Measurements from ENCODE around the gene NLRP1.

The NLRP1 gene

DNA sequence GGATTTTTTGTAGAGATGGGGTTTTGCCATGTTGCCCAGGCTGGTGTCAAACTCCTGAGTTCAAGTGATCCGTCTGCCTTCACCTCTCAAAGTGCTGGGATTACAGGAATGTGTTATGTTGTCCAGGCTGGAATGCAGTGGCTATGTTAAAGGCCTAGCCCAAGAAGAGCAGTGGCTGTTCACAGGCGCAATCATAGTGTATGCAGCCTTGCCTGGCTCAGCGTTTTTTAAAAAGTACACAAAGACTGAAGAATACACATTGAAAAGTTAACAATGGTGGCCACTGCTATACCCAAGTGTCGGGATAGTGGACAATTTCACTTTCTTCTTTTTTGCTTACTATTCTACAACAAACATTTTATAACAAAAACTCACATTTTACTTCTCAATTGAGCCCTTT is 105.3 kb downstream of the NLRP1 start:
- DNase-seq (ENCODE audit: low read depth in 2 of 2) = no peak

DNA sequence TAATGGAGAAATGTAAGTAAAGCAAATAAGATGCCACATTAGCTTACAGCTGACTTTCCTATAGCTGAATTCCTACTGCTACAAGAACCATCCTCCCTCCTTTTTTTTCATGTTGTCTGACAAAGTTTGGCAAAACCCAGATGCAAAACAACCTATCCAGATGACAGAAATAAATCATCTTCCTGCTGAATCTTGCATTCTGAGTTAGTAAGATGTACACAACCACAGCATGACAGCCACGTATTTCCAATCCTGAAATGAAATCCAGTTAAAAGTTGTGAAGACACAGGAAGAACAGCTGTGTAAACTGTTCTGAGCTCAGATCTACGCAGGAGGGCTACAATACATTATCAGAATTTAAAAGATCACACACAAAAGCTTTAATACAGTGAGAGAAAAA is 110.4 kb downstream of the NLRP1 start:
- DNase-seq (ENCODE audit: low read depth in 2 of 2) = no peak

DNA sequence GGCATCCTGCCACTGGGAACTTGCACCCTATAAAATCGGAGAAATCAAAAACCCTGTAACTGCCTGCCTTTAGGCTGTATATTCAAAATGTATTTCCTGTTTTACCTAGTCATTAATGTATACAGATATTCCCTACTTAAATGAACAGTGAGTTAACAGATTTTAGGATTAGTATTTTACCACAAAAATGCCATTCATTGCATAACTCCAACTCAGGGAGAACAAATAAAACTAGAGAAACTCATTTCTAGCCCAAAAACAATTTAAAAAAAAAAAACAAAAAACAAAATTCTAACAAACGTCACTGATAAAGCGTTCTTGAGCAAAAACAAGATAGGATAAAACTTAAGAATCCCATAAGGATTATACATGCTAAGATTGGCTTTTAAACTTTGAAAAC is 111.8 kb downstream of the NLRP1 start:
- DNase-seq (ENCODE audit: low read depth in 2 of 2) = no peak

DNA sequence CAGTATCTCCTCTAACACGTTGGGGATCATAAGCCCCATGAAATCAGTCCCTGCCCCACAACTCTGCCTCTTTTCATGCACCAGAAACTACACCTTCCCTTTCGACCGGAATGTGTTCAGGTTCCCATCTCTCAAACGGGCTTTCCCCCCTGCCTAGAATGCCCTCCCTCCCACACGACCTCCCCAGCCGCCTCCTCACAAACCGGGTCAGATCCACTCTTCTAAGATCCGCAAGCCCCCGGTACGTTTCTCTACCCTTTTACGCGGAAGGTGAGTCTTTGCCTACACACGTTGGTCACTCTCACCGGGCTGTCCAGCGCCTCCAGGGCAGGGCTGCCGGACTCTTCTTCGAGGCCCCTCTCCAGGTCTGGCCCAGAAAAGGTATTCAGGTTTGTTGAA is 116.2 kb downstream of the NLRP1 start:
- DNase-seq (ENCODE audit: low read depth in 2 of 2) = no peak

DNA sequence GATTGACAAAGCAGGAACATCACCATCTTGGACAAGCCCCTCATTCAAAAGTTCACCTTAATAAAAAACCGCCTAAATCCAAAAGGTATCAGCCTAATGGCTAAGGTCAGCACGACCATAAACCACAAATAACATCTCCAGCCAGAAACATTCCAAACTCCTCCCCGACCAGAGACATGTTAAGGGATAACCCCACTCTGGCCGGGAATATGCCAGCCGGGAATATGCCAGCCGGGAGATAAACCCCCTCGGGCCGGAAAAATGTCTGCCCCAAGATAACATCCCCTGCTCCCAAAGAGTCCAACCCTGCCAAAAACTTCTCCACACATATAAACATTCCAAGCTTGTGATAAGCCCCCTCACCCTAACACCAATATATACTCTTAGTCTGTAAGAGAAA is 116.9 kb downstream of the NLRP1 start:
- no peak for DNase-seq (ENCODE audit: low read depth in 2 of 2)

DNA sequence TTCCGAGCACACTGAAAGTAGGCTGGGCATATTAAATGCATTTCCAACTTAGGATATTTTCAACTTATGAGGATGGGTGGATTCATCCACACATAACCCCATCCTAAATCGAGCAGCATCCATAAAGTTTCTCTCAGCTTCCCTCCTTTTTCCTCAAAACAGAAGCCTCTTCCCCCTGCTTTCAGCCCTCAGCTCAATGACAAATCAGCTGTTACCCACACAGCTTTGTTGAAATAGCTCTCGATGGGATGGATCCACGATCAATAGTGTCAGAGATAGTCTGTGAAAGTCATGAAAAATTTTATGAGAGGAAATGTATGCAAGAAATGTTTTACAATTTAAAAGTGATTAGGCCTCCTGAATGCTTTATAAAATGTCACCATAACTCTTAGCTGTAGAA is 118.0 kb downstream of the NLRP1 start:
- DNase-seq (ENCODE audit: low read depth in 2 of 2) = no peak

DNA sequence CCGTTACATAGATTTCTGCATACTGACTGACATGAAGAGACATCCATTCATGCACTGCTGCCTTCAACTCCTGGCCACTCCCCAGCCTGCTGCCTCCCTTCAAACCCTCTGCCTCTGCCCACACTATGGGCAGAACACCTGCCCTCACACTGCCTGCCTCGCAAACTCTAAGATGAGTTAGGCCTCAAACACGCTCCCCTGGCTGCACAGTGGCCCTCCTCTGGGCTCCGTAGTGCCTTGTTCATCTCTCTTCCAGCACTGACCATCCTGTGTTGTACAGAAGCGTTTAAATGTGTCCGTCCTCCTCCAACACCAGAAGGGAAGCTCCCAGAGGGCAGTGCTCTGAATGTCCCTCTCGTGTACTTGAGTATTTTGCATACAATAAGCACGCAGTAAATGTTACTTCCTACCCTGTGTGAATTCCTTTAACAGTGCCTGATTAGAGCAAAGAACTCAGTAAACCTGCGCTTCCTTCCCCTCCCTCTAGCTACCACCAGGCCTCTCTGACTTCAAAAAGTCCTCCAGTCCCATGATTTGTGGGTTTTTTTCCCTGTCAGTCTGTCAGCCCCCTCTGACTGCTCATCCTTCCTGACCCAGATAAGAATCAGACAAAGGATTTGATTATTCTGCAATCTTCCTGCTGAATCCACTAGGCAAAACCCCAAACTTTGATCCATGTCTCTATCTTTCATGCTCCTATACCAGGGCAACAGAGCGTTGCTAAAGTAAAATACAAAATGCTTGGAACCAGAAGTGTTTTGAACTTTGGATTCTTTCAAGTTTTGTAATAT is 119.4 kb downstream of the NLRP1 start:
- DNase-seq (ENCODE audit: low read depth in 2 of 2) = no peak
